Stimulated activated memory B cell treated with anti-CD40 and anti-IgM and Interleukin-4, amounts not matched to agents 10 μg/mL and 1 μg/mL and 100 μg/mL, for 72 hours (primary cell): ENCODE data around the gene LRRTM3.

Experiments
- ATAC-seq: fragments of 150-1000 bp; cut with Tn5 transposase; 2 replicates; pipeline ENCODE4 v1.10.0; 2021
- H3K27ac Mint-ChIP-seq: one replicate; pipeline ENCODE4 v1.8.0; 2022; ENCODE audit warnings: mild to moderate bottlenecking, mixed read lengths
- H3K27me3 Mint-ChIP-seq: one replicate; pipeline ENCODE4 v1.8.0; 2022; ENCODE audit warnings: mixed read lengths
- H3K36me3 Mint-ChIP-seq: one replicate; pipeline ENCODE4 v1.8.0; 2022; ENCODE audit warnings: mixed read lengths
- H3K4me1 Mint-ChIP-seq: one replicate; pipeline ENCODE4 v1.8.0; 2022; ENCODE audit warnings: mixed read lengths
- H3K4me3 Mint-ChIP-seq: one replicate; pipeline ENCODE4 v1.8.0; 2022; ENCODE audit warnings: mild to moderate bottlenecking, moderate library complexity, mixed read lengths
- H3K9me3 Mint-ChIP-seq: one replicate; pipeline ENCODE4 v1.8.0; 2022; ENCODE audit warnings: mixed read lengths

The LRRTM3 gene

DNA sequence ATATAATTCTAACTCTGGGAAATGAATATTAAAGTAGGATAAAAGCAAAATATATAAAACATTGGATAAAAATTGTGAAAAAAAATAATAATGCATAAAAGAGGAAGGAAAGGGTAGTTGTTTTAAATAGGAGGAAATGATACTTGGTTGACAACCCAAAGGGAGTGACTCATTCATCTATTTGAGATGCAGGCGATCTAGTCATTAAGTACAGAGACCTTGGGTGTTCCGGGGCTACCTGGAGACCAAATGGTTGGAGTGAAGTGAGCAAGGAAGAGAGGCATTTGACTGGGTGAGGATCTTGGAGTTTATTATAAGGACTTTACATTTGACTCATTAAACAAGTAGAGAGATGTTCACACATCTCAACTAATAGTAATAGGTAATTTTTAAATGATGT lies 111.0 kb downstream of the LRRTM3 start:
- H3K27me3 Mint-ChIP-seq = no peaks in the 10 kb centered on the region
- no peak overlapping the region for H3K4me3 Mint-ChIP-seq
- no peak for ATAC-seq
- H3K27ac Mint-ChIP-seq = no peak overlapping the region
- no peaks in the 10 kb centered on the region for H3K4me1 Mint-ChIP-seq
- peaks cover 4% of the 10 kb centered on the region for H3K9me3 Mint-ChIP-seq
- no peaks in the 10 kb centered on the region for H3K36me3 Mint-ChIP-seq

DNA sequence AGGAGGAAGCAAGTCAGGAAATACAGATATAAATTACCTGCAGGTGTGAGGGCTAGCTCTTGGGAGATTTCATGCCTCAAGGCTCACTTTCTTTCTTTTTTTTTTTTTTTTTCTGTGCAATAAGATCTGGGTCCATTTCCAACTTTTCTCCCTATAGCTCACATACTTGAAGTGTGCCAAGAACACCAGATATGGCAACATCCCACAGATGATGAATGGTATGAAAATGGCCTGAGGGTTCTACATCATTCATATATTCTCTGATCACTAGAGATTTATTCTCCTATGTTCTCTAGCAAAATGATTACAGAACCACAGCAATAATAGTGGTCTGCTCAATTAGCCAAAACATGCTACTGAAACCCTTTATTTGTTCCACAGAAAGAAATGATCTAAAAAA lies 117.2 kb downstream of the LRRTM3 start:
- ATAC-seq = no peak
- Mint-ChIP-seq H3K4me1 (no peaks in the 10 kb centered on the region), H3K36me3 (no peaks in the 10 kb centered on the region), H3K9me3 (no peaks in the 10 kb centered on the region), H3K4me3 (no peak overlapping the region), H3K27me3 (no peaks in the 10 kb centered on the region), H3K27ac (no peak overlapping the region)

DNA sequence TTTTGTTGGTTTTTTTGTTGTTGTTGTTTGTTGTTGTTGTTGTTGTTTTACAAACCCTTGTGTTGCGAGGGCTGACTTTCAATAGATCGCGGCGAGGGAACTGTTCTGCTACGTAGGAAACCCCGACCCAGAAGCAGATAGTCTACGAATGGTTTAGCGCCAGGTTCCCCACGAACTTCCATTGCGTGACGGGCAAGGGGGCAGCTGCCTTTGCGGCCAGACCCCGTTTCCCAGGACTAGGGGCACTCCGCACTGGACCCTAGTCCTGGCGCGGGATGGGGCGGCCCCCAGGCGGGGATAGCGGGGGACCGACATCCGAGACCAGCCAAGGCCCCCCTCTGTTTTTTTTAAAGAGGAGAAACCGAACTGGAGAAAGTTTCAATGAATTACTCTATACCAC lies 119.6 kb downstream of the LRRTM3 start:
- H3K4me3 Mint-ChIP-seq = no peak overlapping the region
- H3K36me3 Mint-ChIP-seq = no peaks in the 10 kb centered on the region
- no peak overlapping the region for H3K27ac Mint-ChIP-seq
- no peaks in the 10 kb centered on the region for H3K4me1 Mint-ChIP-seq
- no peak for ATAC-seq
- no peaks in the 10 kb centered on the region for H3K9me3 Mint-ChIP-seq
- no peaks in the 10 kb centered on the region for H3K27me3 Mint-ChIP-seq

DNA sequence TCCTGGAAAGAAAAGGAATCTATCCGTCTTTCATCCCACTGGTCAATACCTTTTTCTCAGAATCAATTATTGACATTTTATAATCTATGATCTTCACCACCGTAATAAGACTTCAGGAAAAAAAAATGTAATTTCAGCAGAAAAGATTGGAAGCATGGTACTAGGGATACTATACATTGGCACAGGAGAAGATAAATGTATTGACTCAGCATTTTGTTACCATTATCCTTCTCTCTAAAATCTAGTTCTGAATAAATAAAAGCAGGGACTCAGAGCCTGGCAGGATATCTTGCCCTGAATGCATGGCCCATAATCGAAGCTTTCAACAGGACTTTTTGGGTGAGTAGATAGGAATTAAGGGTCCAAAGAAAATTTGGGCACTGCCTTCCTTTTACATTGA lies 120.7 kb downstream of the LRRTM3 start:
- H3K9me3 Mint-ChIP-seq = no peaks in the 10 kb centered on the region
- H3K27ac Mint-ChIP-seq = no peak overlapping the region
- H3K27me3 Mint-ChIP-seq = no peaks in the 10 kb centered on the region

DNA sequence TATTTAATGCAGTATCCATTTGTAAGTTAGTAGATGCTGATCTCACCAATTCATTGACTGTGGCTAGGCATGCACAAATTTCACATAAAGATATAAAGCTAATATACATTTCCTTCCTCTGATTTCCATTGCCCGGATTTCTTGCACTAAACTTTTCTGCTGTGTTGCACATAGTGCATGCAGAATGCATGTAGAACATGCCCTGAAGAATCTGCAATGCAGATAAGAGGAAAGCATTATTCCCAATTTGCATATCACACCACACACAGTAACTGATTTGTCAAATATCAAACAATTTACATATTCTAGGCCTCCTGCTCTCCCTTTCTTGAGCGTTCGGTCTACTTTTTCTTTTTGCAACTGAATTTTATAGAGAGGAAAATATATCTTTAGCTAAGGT lies 124.2 kb downstream of the LRRTM3 start:
- Mint-ChIP-seq H3K4me1 (no peaks in the 10 kb centered on the region), H3K27ac (no peak overlapping the region), H3K9me3 (no peaks in the 10 kb centered on the region), H3K36me3 (no peaks in the 10 kb centered on the region), H3K27me3 (no peaks in the 10 kb centered on the region), H3K4me3 (no peak overlapping the region)
- ATAC-seq = no peak

More for the DNA sequence above, 120.7 kb downstream of the LRRTM3 start:
- no peaks in the 10 kb centered on the region for H3K36me3 Mint-ChIP-seq
- no peak overlapping the region for H3K4me3 Mint-ChIP-seq
- no peak for ATAC-seq
- H3K4me1 Mint-ChIP-seq = no peaks in the 10 kb centered on the region

DNA sequence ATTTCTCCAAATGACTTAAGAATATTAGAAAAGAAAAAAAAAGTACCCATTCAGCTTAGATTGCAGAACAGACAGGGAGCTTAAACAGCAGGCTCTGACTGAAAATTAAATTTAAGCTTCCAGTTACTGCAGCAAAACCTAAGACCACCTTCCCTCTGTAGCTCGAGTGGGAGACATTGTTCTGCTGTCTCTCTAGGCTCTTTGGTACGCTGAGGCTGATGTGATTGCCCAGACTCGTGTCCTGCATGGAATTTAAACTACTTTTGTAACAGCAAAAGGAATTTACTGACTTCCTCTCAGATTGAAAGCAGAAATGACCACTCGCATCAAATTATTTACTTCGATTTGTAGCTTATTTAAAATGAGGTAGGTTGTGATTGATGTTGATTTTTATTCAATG lies 124.6 kb downstream of the LRRTM3 start:
- no peaks in the 10 kb centered on the region for H3K9me3 Mint-ChIP-seq
- ATAC-seq = no peak
- H3K36me3 Mint-ChIP-seq = no peaks in the 10 kb centered on the region
- no peaks in the 10 kb centered on the region for H3K4me1 Mint-ChIP-seq
- H3K27ac Mint-ChIP-seq = no peak overlapping the region
- no peak overlapping the region for H3K4me3 Mint-ChIP-seq
- no peaks in the 10 kb centered on the region for H3K27me3 Mint-ChIP-seq

DNA sequence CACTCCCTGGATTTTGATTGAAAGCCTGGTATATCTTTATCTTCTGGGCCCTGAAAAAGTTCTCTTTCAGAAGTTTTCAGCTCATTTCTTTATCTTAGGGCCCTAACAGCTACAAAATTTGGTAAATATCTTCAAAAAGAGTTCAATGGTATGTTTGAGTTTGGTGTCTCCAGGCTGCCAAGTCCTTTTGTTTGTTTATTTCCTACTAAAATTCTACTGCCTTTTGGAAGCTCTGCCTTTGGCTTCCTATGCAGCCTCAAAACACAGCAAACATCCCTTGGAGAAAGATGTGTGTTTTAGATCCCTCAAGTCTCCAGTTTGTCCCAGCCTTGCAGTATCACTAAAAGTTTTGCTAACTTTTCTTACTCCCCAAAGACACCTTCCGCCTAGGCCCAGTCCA lies 146.8 kb downstream of the LRRTM3 start:
- ATAC-seq = no peak

DNA sequence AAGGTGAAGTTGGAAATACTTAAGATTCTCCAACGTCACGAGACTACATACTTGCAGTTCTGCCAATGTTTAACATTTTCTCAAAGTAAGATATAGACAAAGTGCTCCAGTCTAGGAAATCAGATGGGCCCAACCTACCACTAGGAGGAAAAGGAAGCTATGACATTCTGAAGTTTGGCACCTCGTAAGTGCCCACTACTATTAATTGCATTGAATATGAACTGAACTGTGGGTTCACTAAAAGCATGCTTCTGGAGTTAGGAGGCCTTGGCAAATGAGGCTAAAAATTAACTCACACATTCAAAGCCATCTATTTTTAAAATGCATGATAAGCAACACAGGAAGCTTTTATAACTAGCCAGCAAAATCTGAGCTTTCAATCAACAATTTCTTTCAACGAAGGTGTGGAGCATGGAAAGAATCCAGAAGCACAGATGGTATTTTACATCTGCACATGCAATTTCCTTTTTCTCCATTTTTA lies 149.7 kb downstream of the LRRTM3 start:
- no peak overlapping the region for H3K27ac Mint-ChIP-seq
- H3K4me3 Mint-ChIP-seq = no peak overlapping the region
- no peaks in the 10 kb centered on the region for H3K36me3 Mint-ChIP-seq
- peaks cover 2% of the 10 kb centered on the region for H3K9me3 Mint-ChIP-seq
- no peak for ATAC-seq
- H3K4me1 Mint-ChIP-seq = no peaks in the 10 kb centered on the region
- no peaks in the 10 kb centered on the region for H3K27me3 Mint-ChIP-seq

More for the DNA sequence above, 146.8 kb downstream of the LRRTM3 start:
- no peak overlapping the region for H3K27ac Mint-ChIP-seq
- H3K9me3 Mint-ChIP-seq = peaks cover 7% of the 10 kb centered on the region
- no peak overlapping the region for H3K4me3 Mint-ChIP-seq
- H3K27me3 Mint-ChIP-seq = no peaks in the 10 kb centered on the region
- H3K36me3 Mint-ChIP-seq = no peaks in the 10 kb centered on the region
- no peaks in the 10 kb centered on the region for H3K4me1 Mint-ChIP-seq

DNA sequence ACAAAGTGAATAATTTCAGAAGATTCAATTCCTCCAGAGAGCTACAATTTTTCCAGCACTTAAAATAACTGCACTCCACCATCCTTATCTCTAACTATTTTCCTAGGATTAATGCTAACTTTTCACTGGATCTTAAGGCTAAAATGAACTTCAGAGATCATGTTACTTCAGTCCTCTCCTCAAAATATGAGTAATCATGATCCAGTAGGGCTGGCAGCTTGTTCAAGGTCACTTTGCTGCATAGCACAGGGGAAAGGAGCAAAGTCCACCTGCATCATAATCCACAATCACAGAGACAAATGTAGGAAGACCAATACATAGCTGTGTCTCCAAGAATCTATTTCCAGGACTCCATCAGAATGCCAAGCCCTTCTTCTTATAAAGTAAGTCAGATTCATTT lies 150.3 kb downstream of the LRRTM3 start:
- H3K27me3 Mint-ChIP-seq = no peaks in the 10 kb centered on the region
- no peaks in the 10 kb centered on the region for H3K36me3 Mint-ChIP-seq
- H3K27ac Mint-ChIP-seq = no peak overlapping the region

DNA sequence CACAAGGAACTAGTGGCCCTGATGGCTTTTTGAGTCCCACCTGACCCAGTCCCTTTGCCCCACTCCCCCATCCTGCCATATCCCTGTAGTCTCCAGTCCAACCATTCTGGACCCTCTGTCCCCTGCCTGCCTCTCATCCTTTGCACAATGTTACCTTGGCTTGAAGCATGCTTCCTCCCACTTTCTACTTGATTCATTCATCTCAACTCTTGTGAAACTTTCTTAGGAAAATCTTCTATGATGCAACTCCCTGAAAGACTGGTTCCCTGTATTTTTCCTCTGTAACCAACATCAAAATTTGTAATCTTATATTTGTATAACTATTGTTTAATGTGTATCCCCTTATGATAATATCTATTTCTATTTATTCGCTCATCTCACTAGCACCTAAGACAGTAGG lies 151.5 kb downstream of the LRRTM3 start:
- no peak for ATAC-seq
- Mint-ChIP-seq H3K9me3 (peaks cover 2% of the 10 kb centered on the region), H3K4me1 (no peaks in the 10 kb centered on the region), H3K36me3 (no peaks in the 10 kb centered on the region), H3K27me3 (no peaks in the 10 kb centered on the region), H3K4me3 (no peak overlapping the region), H3K27ac (no peak overlapping the region)

More for the DNA sequence above, 150.3 kb downstream of the LRRTM3 start:
- Mint-ChIP-seq H3K4me1 (no peaks in the 10 kb centered on the region), H3K9me3 (peaks cover 2% of the 10 kb centered on the region), H3K4me3 (no peak overlapping the region)
- no peak for ATAC-seq

DNA sequence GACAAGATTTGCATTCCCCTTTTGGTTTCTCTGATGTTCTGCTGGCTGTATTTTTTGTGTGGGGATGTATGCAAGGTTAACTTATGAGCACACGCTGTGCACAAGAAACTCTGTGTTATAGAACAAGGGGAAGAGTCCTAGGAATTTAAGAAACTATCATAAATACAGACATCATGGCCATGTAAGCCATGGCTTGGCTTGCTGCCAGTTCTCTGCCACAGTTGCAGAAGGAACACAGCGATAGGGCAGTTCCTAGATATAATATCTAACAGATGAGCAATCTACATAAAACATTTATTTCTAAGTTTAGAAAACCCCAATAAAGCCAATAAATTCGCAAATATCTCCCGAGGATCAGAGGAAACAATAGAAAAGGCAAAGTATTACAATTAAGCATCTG lies 153.3 kb downstream of the LRRTM3 start:
- no peak for ATAC-seq
- Mint-ChIP-seq H3K9me3 (no peaks in the 10 kb centered on the region), H3K27ac (no peak overlapping the region), H3K4me1 (no peaks in the 10 kb centered on the region), H3K36me3 (no peaks in the 10 kb centered on the region), H3K27me3 (no peaks in the 10 kb centered on the region), H3K4me3 (no peak overlapping the region)

DNA sequence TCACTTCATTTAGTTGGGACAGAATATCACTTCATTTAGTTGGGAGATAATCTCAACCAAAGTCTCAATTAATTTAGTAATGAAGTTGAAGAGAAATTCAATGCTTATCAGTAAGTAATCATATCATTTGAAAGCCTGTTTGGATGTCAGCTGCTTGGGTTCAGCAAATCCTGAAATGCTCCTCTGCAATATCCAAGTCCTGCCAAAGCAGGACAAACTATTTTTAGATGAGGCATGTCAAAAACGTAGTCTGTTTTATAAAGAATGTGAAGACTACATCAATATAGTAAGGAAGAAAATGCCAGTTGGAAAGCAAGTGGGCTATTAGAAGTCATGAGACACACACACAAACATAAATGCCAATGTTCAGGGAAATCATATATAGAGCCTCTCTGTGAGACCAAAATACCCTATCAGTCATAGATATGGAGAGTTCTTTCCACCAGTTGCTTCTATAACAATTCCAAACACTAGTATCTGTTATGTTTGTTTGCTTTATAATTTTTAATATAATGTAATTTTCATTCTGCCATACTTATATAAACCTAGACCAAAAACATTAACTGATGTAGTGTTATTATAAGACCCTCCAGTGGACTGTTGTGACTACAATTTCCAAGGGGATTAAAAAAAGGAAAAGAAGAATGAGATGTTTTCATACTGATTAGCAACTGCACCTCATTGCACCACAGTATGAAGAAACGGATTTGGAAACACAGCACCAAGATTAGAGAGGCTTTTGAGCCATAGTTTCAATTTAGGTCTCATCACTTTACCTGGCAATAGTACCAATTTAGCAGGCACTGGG lies 160.7 kb downstream of the LRRTM3 start:
- Mint-ChIP-seq H3K4me1 (no peaks in the 10 kb centered on the region), H3K27ac (no peak overlapping the region), H3K9me3 (no peaks in the 10 kb centered on the region), H3K36me3 (no peaks in the 10 kb centered on the region), H3K27me3 (no peaks in the 10 kb centered on the region), H3K4me3 (no peak overlapping the region)
- no peak for ATAC-seq

DNA sequence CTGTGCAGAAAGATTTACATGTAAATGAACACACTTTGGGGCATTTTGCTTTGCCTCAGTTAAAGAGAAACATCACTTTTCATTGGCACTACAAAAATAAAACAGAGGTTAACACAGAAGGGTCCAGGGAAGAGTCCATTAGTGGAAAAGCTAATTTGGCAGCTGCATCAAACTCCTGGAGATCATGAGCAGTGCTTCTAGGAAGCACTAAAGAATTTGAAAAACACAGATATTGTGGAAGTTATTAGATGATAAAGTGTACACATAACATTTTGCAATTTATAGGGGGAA lies 161.2 kb downstream of the LRRTM3 start:
- no peak overlapping the region for H3K4me3 Mint-ChIP-seq
- H3K27ac Mint-ChIP-seq = no peak overlapping the region
- no peaks in the 10 kb centered on the region for H3K9me3 Mint-ChIP-seq
- no peaks in the 10 kb centered on the region for H3K27me3 Mint-ChIP-seq
- no peaks in the 10 kb centered on the region for H3K36me3 Mint-ChIP-seq
- H3K4me1 Mint-ChIP-seq = no peaks in the 10 kb centered on the region
- ATAC-seq = no peak

DNA sequence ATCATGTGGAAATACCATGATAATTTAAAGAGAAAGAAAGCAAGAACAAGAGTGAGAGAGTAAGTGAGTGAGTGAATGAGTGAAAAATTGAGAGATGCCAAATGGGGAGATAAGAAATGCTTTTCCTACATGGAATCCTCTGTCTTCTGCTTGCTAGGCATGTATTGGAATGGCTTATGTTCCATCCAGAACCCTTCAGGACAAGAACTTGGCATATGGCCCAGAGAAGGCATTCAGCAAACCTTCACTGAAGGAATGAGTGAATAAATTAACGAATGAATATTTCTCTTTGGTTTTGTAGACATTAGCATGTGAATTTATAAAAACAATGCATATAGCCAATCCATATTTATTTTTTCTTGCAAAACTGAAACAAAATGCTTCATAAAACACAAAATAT lies 162.2 kb downstream of the LRRTM3 start:
- no peak overlapping the region for H3K4me3 Mint-ChIP-seq
- no peaks in the 10 kb centered on the region for H3K36me3 Mint-ChIP-seq
- no peak for ATAC-seq
- H3K27ac Mint-ChIP-seq = no peak overlapping the region
- no peaks in the 10 kb centered on the region for H3K27me3 Mint-ChIP-seq
- no peaks in the 10 kb centered on the region for H3K9me3 Mint-ChIP-seq
- H3K4me1 Mint-ChIP-seq = no peaks in the 10 kb centered on the region

DNA sequence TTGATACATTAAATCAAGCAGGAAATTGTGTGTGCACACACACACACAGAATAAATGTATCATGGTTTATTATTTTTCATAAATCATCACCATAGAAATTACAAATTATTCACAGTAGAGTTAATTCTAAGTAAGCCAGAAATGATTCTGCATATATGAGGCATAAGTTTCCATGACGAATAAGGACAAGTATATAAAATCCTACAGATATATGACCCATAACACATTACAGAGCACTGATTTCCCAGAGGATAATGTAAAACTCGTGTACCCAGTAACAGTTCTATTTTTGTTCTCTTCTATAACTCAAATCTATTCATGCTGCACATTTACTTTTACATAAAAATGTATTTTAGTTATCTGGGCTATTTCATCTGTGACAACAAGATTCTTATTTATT lies 169.7 kb downstream of the LRRTM3 start:
- no peaks in the 10 kb centered on the region for H3K27me3 Mint-ChIP-seq
- H3K4me3 Mint-ChIP-seq = no peak overlapping the region
- no peak overlapping the region for H3K27ac Mint-ChIP-seq
- no peak for ATAC-seq
- no peaks in the 10 kb centered on the region for H3K9me3 Mint-ChIP-seq
- no peaks in the 10 kb centered on the region for H3K36me3 Mint-ChIP-seq
- H3K4me1 Mint-ChIP-seq = no peaks in the 10 kb centered on the region

DNA sequence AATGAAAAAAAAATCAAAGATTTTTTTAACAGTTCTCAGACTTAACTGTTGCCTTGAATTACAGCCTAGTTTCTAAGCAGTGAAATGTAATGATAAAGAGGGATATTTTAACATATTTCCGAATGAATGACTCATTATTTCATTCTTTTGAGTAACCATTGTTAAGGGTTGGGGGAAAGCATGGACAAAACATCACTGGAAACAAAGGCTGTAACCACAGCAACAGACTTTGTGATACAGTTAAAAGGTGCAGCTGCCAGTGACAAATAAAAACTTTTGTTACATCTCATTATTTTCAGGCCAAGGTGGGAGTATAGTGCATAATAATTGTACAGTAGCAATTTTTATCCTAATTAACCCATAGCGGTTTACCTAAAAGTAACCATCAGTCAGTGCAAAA lies 172.6 kb downstream of the LRRTM3 start:
- Mint-ChIP-seq H3K27me3 (no peaks in the 10 kb centered on the region), H3K4me1 (no peaks in the 10 kb centered on the region), H3K36me3 (no peaks in the 10 kb centered on the region), H3K9me3 (no peaks in the 10 kb centered on the region), H3K4me3 (no peak overlapping the region), H3K27ac (no peak overlapping the region)
- ATAC-seq = no peak

DNA sequence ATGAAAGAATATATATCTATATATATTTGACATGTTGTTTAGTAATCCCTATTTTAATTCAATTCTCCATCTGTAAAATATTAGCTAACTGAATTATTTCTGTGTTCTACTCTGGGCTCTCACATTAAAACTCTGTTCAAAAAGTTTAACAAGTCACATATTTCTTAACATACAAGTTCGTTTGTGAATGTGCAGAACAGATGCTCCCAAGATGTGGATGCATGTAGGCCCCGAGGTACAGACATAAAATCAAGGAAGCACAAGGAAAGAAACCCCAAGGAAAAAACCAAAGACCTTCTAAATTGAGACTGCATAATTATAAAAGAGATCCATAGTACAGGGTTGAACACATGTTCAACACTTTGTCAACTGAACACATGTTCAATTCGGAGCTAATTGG lies 175.1 kb downstream of the LRRTM3 start:
- Mint-ChIP-seq H3K4me3 (no peak overlapping the region), H3K9me3 (no peaks in the 10 kb centered on the region)
- no peak for ATAC-seq

More for the DNA sequence above, 175.1 kb downstream of the LRRTM3 start:
- Mint-ChIP-seq H3K4me1 (no peaks in the 10 kb centered on the region), H3K27ac (no peak overlapping the region), H3K36me3 (no peaks in the 10 kb centered on the region), H3K27me3 (no peaks in the 10 kb centered on the region)
